ENCODE measurements around the gene TSR3.

Gene TSR3

GRCh38 chr16:1308977-1309885 lies 42.4 kb downstream of the TSR3 start, which contains the start of gene UBE2I:
TSS of gene UBE2I (plus strand) at chr16:1309636. CDS start at chr16:1314031, 4,395 bp downstream.
- Mint-ChIP-seq H3K27me3 (no peaks in the 10 kb centered on the region), H3K4me1 (ENCODE audit: low read depth) (peaks cover 54% of the 10 kb centered on the region), H3K36me3 (ENCODE audit: low read depth) (peaks cover 17% of the 10 kb centered on the region), H3K4me3 (peak within 1 kb of the TSS; percentile 99), H3K9me3 (no peaks in the 10 kb centered on the region), H3K27ac (peak within 1 kb of the TSS; percentile 99)

- peak overlapping the region; percentile 99 for H3K27ac Mint-ChIP-seq
- peaks cover 63% of the 10 kb centered on the region for H3K4me1 Mint-ChIP-seq (ENCODE audit: low read depth)
- peak overlapping the region; percentile 86 for H3K4me3 Mint-ChIP-seq
Measured at GRCh38 chr16:1308036-1308976, 43.4 kb downstream of the TSR3 start.

GRCh38 chr16:1306334-1306733 lies 45.3 kb downstream of the TSR3 start:
- peak overlapping the region; percentile 85 for H3K27ac Mint-ChIP-seq
- peaks cover 13% of the 10 kb centered on the region for H3K36me3 Mint-ChIP-seq (ENCODE audit: low read depth)
- no peak overlapping the region for H3K4me3 Mint-ChIP-seq
- H3K4me1 Mint-ChIP-seq (ENCODE audit: low read depth): peaks cover 51% of the 10 kb centered on the region
- no peaks in the 10 kb centered on the region for H3K9me3 Mint-ChIP-seq
- no peaks in the 10 kb centered on the region for H3K27me3 Mint-ChIP-seq

More at GRCh38 chr16:1308036-1308976, 43.4 kb downstream of the TSR3 start:
- Mint-ChIP-seq H3K9me3 (no peaks in the 10 kb centered on the region), H3K36me3 (ENCODE audit: low read depth) (peaks cover 13% of the 10 kb centered on the region), H3K27me3 (no peaks in the 10 kb centered on the region)

GRCh38 chr16:1305823-1306222 lies 45.9 kb downstream of the TSR3 start:
- H3K27ac Mint-ChIP-seq: peak overlapping the region; percentile 88
- H3K4me3 Mint-ChIP-seq: no peak overlapping the region
- H3K36me3 Mint-ChIP-seq (ENCODE audit: low read depth): peaks cover 9% of the 10 kb centered on the region
- no peaks in the 10 kb centered on the region for H3K9me3 Mint-ChIP-seq
- peaks cover 46% of the 10 kb centered on the region for H3K4me1 Mint-ChIP-seq (ENCODE audit: low read depth)
- no peaks in the 10 kb centered on the region for H3K27me3 Mint-ChIP-seq

GRCh38 chr16:1301562-1301961 lies 50.1 kb downstream of the TSR3 start:
- Mint-ChIP-seq H3K27me3 (peaks cover 7% of the 10 kb centered on the region), H3K9me3 (no peaks in the 10 kb centered on the region), H3K4me3 (no peak overlapping the region), H3K36me3 (ENCODE audit: low read depth) (no peaks in the 10 kb centered on the region), H3K27ac (no peak overlapping the region), H3K4me1 (ENCODE audit: low read depth) (peaks cover 44% of the 10 kb centered on the region)

GRCh38 chr16:1300664-1301476 lies 50.8 kb downstream of the TSR3 start:
- Mint-ChIP-seq H3K36me3 (ENCODE audit: low read depth) (no peaks in the 10 kb centered on the region), H3K27me3 (peaks cover 7% of the 10 kb centered on the region), H3K4me1 (ENCODE audit: low read depth) (peaks cover 37% of the 10 kb centered on the region), H3K9me3 (no peaks in the 10 kb centered on the region), H3K27ac (no peak overlapping the region), H3K4me3 (no peak overlapping the region)

DNA sequence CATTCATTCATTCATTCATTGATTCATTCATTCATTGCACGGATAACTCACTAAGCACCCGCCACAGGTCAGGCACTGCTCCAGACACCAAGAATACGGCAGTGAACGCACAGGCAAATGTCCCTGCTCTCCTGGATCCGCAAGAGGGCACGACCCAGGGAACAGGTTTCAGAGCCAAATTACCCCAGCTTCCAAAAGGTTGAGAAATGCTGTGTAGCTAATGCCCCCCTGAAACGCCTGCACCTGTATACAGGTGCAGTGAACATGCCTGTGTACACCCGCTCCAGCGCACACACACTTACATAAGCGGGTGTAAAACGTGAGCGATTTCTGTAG lies 51.8 kb downstream of the TSR3 start:
- Mint-ChIP-seq H3K27me3 (peaks cover 12% of the 10 kb centered on the region), H3K27ac (no peak overlapping the region), H3K36me3 (ENCODE audit: low read depth) (no peaks in the 10 kb centered on the region), H3K4me1 (ENCODE audit: low read depth) (peaks cover 27% of the 10 kb centered on the region), H3K9me3 (no peaks in the 10 kb centered on the region), H3K4me3 (no peak overlapping the region)
